Measurements from ENCODE around the gene CYYR1.
"Not testable (repeated sequence)": the region's sequence is repeated elsewhere in the genome, so short reads cannot be mapped to it uniquely, and the experiment has no call there.

DNA sequence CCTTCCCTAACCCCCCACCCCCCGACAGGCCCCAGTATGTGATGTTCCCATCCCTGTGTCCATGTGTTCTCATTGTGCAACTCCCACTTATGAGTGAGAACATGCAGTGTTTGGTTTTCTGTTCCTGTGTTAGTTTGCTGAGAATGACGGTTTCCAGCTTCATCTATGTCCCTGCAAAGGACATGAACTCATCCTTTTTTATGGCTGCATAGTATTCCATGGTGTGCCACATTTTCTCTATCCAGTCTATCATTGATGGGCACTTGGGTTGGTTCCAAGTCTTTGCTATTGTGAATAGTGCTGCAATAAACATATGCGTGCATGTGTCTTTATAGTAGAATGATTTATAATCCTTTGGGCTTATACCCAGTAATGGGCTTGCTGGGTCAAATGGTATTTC, 114.2 kb downstream of the CYYR1 start:
- not testable (repeated sequence) for TF ChIP-seq POLR2A, EP300, POLR2AphosphoS5 (IDR thresholded peaks at IDR 0.05)
- TF ChIP-seq, protein P1, sequence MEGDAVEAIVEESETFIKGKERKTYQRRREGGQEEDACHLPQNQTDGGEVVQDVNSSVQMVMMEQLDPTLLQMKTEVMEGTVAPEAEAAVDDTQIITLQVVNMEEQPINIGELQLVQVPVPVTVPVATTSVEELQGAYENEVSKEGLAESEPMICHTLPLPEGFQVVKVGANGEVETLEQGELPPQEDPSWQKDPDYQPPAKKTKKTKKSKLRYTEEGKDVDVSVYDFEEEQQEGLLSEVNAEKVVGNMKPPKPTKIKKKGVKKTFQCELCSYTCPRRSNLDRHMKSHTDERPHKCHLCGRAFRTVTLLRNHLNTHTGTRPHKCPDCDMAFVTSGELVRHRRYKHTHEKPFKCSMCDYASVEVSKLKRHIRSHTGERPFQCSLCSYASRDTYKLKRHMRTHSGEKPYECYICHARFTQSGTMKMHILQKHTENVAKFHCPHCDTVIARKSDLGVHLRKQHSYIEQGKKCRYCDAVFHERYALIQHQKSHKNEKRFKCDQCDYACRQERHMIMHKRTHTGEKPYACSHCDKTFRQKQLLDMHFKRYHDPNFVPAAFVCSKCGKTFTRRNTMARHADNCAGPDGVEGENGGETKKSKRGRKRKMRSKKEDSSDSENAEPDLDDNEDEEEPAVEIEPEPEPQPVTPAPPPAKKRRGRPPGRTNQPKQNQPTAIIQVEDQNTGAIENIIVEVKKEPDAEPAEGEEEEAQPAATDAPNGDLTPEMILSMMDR (IDR thresholded peaks at IDR 0.05): not testable (repeated sequence)
